K562 (cell line): ENCODE data around the gene TMEM176B. TPM values are rescaled to one million over a fixed set of nuclear protein-coding genes. Genes with fewer than 3 reads are reported as not detected.
A peak's percentile ranks its signal among the peaks of the same experiment; 100 is the strongest.

Experiments
- ATAC-seq: fragments of 200-7000 bp; cut with Tn5 transposase; 3 replicates; pipeline ENCODE4 v1.9.1; 2020; ENCODE audit warnings: moderate library complexity
- BruUV-seq: library from RNA; stranded (reverse); fragments of 400-500 nt; replicated peaks from 2 replicates; lab custom pipeline; 2021; lab: Mats Ljungman, UMichigan
- CTCF ChIA-PET: fragments of 300-600 bp; formaldehyde crosslinking; extraction: SDS; loops from one replicate; lab custom pipeline; 2021; ENCODE audit warnings: low intra/inter-chr PET ratio; lab: Yijun Ruan, JAX
- POLR2A ChIA-PET: fragments of 300-600, 350-650 bp; sonication (Branson Sonifier 250); formaldehyde crosslinking; extraction: SDS; loops from one replicate; lab custom pipeline; 2021; ENCODE audit warnings: antibody characterized with exemption, inconsistent platforms; lab: Yijun Ruan, JAX
- DNase-seq, 4 experiments: peaks; one replicate each; pipeline versions ENCODE4 v3.0.0 to v3.0.0-alpha.2; 2011 to 2018; ENCODE audit warnings: low spot score in 3 of 4, mixed read lengths in 3 of 4; ENCODE audit errors: extremely low read depth in 1 of 4
- FAIRE-seq: peaks from 2 replicates; lab custom pipeline; 2011; peaks lifted over from hg19 to GRCh38; lab: Jason Lieb, UNC
- H2AFZ ChIP-seq: 2 replicates; pipeline ENCODE4 v1.6.0; 2011; ENCODE audit warnings: low read depth, low read length, control low read depth, inconsistent platforms
- H3K27ac ChIP-seq: fragments of 200-600 bp; 3 replicates; pipeline ENCODE4 v1.8.0; 2011; ENCODE audit warnings: low read depth, mild to moderate bottlenecking, control low read depth, inconsistent platforms, low read length, moderate library complexity, mixed read lengths; ENCODE audit errors: extremely low read depth
- H3K27me3 ChIP-seq, 2 experiments: fragments of 300-600 bp in 1 of 2; 2 replicates in 1 of 2; 3 replicates in 1 of 2; pipeline versions ENCODE4 v1.6.0 to v1.8.0; 2011; ENCODE audit warnings: inconsistent platforms in 2 of 2, low read length in 2 of 2, mild to moderate bottlenecking in 1 of 2, mixed read lengths in 1 of 2, moderate library complexity in 1 of 2; ENCODE audit not compliant: control insufficient read depth in 2 of 2, insufficient read depth in 2 of 2
- H3K36me3 ChIP-seq: fragments of 300-600 bp; 3 replicates; pipeline ENCODE4 v1.8.0; 2011; ENCODE audit warnings: mild to moderate bottlenecking, low read length, inconsistent platforms; ENCODE audit not compliant: control insufficient read depth, insufficient read depth
- H3K4me1 ChIP-seq, 2 experiments: fragments of 200-600 bp in 1 of 2; replicated peaks in 1 of 2; 2 replicates in 1 of 2; 3 replicates in 1 of 2; pipeline versions ENCODE4 v1.5.1 to v1.8.0; 2011; ENCODE audit warnings: inconsistent platforms in 2 of 2, low read length in 2 of 2, mild to moderate bottlenecking in 1 of 2, mixed read lengths in 1 of 2, moderate library complexity in 1 of 2; ENCODE audit not compliant: control insufficient read depth in 2 of 2, insufficient read depth in 2 of 2
- H3K4me2 ChIP-seq: 2 replicates; pipeline ENCODE4 v1.6.1; 2011; ENCODE audit warnings: low read length, control low read depth, inconsistent platforms, mixed read lengths; ENCODE audit not compliant: insufficient read depth
- H3K4me3 ChIP-seq: fragments of 200-600 bp; sonication (generic), shearing (Covaris generic); 2 replicates; pipeline ENCODE4 v1.5.1; 2016; ENCODE audit warnings: control low read depth, inconsistent platforms
- H3K79me2 ChIP-seq: fragments of 200-600 bp; 3 replicates; pipeline ENCODE4 v1.8.0; 2011; ENCODE audit warnings: low read length, inconsistent platforms; ENCODE audit not compliant: control insufficient read depth, insufficient read depth
- H3K9ac ChIP-seq, 2 experiments: 2 replicates each; pipeline versions ENCODE4 v1.6.0 to v1.6.1; 2011; ENCODE audit warnings: low read depth in 2 of 2, low read length in 2 of 2, control low read depth in 1 of 2, inconsistent platforms in 1 of 2, mild to moderate bottlenecking in 1 of 2, mixed read lengths in 1 of 2; ENCODE audit not compliant: insufficient read depth in 1 of 2
- H3K9me1 ChIP-seq: one replicate; pipeline ENCODE4 v1.6.0; 2011; ENCODE audit warnings: inconsistent platforms, mild to moderate bottlenecking, low read length, moderate library complexity; ENCODE audit not compliant: control insufficient read depth, insufficient read depth
- H3K9me3 ChIP-seq: replicated peaks from 2 replicates; pipeline ENCODE4 v1.5.1; 2011; ENCODE audit warnings: low read depth, low read length, inconsistent platforms; ENCODE audit not compliant: control insufficient read depth, insufficient read depth
- H4K20me1 ChIP-seq: replicated peaks from 2 replicates; pipeline ENCODE4 v1.6.1; 2011; ENCODE audit warnings: low read length, inconsistent platforms, mixed read lengths; ENCODE audit not compliant: control insufficient read depth, insufficient read depth
- CTCF ChIP-seq, 3 experiments: IDR thresholded peaks in 2 of 3; conservative IDR thresholded peaks in 1 of 3; 2 replicates each; pipeline ENCODE4 v1.5.1; 2011 to 2012; ENCODE audit warnings: low read length in 3 of 3, mild to moderate bottlenecking in 3 of 3, control low read depth in 2 of 3, improper control_type of control experiment in 1 of 3, inconsistent platforms in 1 of 3, low read depth in 1 of 3, mixed read lengths in 1 of 3, moderate library complexity in 1 of 3; ENCODE audit not compliant: insufficient read depth in 2 of 3
- XRCC5 ChIP-seq: fragments of 200-400 bp; formaldehyde crosslinking; IDR thresholded peaks from 2 replicates; pipeline ENCODE4 v1.6.1; 2017; ENCODE audit warnings: low read depth, mild to moderate bottlenecking, low read length
- YY1 ChIP-seq, 3 experiments: IDR thresholded peaks; 2 replicates each; pipeline ENCODE4 v1.6.1; 2011; ENCODE audit warnings: low read length in 2 of 3, mild to moderate bottlenecking in 2 of 3, moderate library complexity in 2 of 3, borderline replicate concordance in 1 of 3, control low read depth in 1 of 3, low read depth in 1 of 3; ENCODE audit not compliant: insufficient read depth in 3 of 3, insufficient replicate concordance in 2 of 3, control insufficient read depth in 1 of 3, insufficient read length in 1 of 3; ENCODE audit errors: extremely low read depth in 1 of 3
- ZNF146 ChIP-seq: IDR thresholded peaks from one replicate; pipeline ENCODE4 v1.6.1; 2018; ENCODE audit warnings: missing compliant biosample characterization; ENCODE audit not compliant: unreplicated experiment
- WGBS: fragments of 100-300 bp; shearing (Covaris generic); methylation state at CpG from one replicate; pipeline ENCODE4 v1.1.6; 2016; ENCODE audit warnings: low coverage, mixed read lengths; ENCODE audit not compliant: insufficient coverage; ENCODE audit errors: missing lambda C conversion rate; 5-methylcytosine and 5-hydroxymethylcytosine counted together
- in situ Hi-C: fragments of 300-500 bp; cut with MboI; formaldehyde crosslinking; loops from 4 replicates; pipeline ENCODE4 v1.15.0; 2018; ENCODE audit warnings: inconsistent platforms, mixed read lengths
- intact Hi-C: fragments of 100-400 bp; cut with micrococcal nuclease; formaldehyde crosslinking; loops from 2 replicates; pipeline ENCODE4 v1.14.2; 2022
- polyA plus RNA-seq, 8 experiments: library from polyadenylated mRNA; depleted of rRNA in 4 of 8; stranded (reverse) in 5 of 8; unstranded in 3 of 8; fragments of >200 nt; fragmentation: Nextera tagmentation in 2 of 8; fragmentation: Illumina TruSeq in 1 of 8; extraction: Ambion mirVana in 2 of 8; extraction: Trizol in 1 of 8; gene quantifications; 2 replicates each; pipeline versions ENCODE4 v1.2.1 to v1.2.3, GENCODE V29; 2011 to 2014; ENCODE audit warnings: inconsistent platforms in 1 of 8, missing spikeins in 1 of 8
- total RNA-seq, 7 experiments: library from RNA; depleted of rRNA in 6 of 7; stranded (reverse); fragments of >200 nt in 6 of 7; fragmentation: Illumina TruSeq in 2 of 7; extraction: Trizol in 2 of 7; gene quantifications; 2 replicates each; pipeline versions ENCODE4 v1.2.1 to v1.2.3, GENCODE V29; 2011 to 2021; ENCODE audit warnings: low replicate concordance in 1 of 7

TMEM176B gene
- total and polyA plus RNA-seq, 9 of the 15 experiments (the other 6 are each of a cell fraction or from before 2014, with no cell fraction given): 0.19 to 0.60 TPM; not detected in 7

GRCh38 chr7:150828384-150828783 is 28.2 kb upstream of the TMEM176B start:
- ATAC-seq (no peak), DNase-seq (no peak), FAIRE-seq (no peak)
- Histone ChIP-seq H3K36me3 (no peaks in the 10 kb centered on the region), H3K4me3 (no peak overlapping the region), H3K4me1 (peaks cover 5 to 10% of the 10 kb centered on the region in 2 experiments; a peak in 3 of 5 replicates), H3K4me2 (no peak overlapping the region), H3K79me2 (no peaks in the 10 kb centered on the region), H3K9me3 (peaks cover 3% of the 10 kb centered on the region; the same call in 1 of the 2 replicates), H3K27ac (no peak overlapping the region), H3K9ac (no peak overlapping the region), H3K9me1 (no peaks in the 10 kb centered on the region), H4K20me1 (no peaks in the 10 kb centered on the region), H2AFZ (no peak overlapping the region), H3K27me3 (peaks cover 3 to 27% of the 10 kb centered on the region in 2 experiments; a peak in 4 of 5 replicates)
- no TSS peak for BruUV-seq
- ChIA-PET CTCF (no interaction called here), POLR2A (interaction anchor here (0.8 kb wide), 1 partner anchor 19 kb away, joined by 3 read pairs; no protein-coding TSS in a partner anchor)
- intact Hi-C loops (no loop called here), in situ Hi-C loops (no loop called here)
- 2% methylated on average over 2 of the region's 2 CpGs for WGBS
- no peak for TF ChIP-seq XRCC5
- peak; percentile 54 for TF ChIP-seq ZNF146 (CRISPR knock-in tag)
- no peak for TF ChIP-seq YY1 (IDR thresholded peaks at IDR 0.05; ENCODE audit: borderline replicate concordance in 1 of 3, control insufficient read depth in 1 of 3, extremely low read depth in 1 of 3, insufficient read depth in 3 of 3, insufficient read length in 1 of 3, insufficient replicate concordance in 2 of 3, low read depth in 1 of 3, low read length in 2 of 3)
- peak in 2 of 3 experiments; percentile 35 to 41; a peak in 3 of 6 replicates for TF ChIP-seq CTCF (IDR thresholded peaks at IDR 0.05 in 2 of 3, conservative IDR thresholded peaks at IDR 0.05 in 1 of 3; ENCODE audit: insufficient read depth in 2 of 3, low read depth in 1 of 3, low read length in 3 of 3)
